GM19324 (cell line): Measurements from ENCODE around the gene GAGE2A.
"Not testable (repeated sequence)": the region's sequence is repeated elsewhere in the genome, so short reads cannot be mapped to it uniquely, and the experiment has no call there.

Experiments used
- ATAC-seq: cut with Tn5 transposase; IDR thresholded peaks from one replicate; pipeline ENCODE4 v1.9.1; 2021; ENCODE audit warnings: mild to moderate bottlenecking, moderate library complexity; ENCODE audit not compliant: unreplicated experiment, low FRiP score

GAGE2A gene, protein sequence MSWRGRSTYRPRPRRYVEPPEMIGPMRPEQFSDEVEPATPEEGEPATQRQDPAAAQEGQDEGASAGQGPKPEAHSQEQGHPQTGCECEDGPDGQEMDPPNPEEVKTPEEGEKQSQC

GRCh38 chrX:49589196-49589595 lies at the start of gene GAGE2A:
TSS of gene GAGE2A (plus strand) at chrX:49589496. CDS start at chrX:49590651, 1,155 bp downstream.
- not testable (repeated sequence) for ATAC-seq

GRCh38 chrX:49541433-49541832 lies 47.9 kb upstream of the GAGE2A start, which contains the start of gene GAGE12D:
TSS of gene GAGE12D (plus strand) at chrX:49541733. CDS start at chrX:49542888, 1,155 bp downstream.
- not testable (repeated sequence) for ATAC-seq

DNA sequence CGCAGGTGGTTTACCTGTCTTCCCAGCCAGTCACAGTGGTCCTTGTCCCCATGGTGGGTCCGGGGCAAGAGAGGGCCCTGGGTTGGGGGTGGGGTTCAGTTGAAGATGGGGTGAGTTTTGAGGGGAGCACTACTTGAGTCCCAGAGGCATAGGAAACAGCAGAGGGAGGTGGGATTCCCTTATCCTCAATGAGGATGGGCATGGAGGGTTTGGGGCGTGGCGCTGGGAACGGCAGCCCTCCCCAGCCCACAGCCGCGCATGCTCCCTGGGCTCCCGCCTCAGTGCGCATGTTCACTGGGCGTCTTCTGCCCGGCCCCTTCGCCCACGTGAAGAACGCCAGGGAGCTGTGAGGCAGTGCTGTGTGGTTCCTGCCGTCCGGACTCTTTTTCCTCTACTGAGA lies 38.3 kb upstream of the GAGE2A start, which contains the start of gene GAGE12E:
TSS of gene GAGE12E (plus strand) at position 301 of the 400 bp plus-strand sequence. CDS start 1,155 bp downstream, outside the sequence.
- not testable (repeated sequence) for ATAC-seq

- not testable (repeated sequence) for ATAC-seq
Measured at GRCh38 chrX:49560542-49560941, 28.8 kb upstream of the GAGE2A start, which contains the start of gene GAGE12F. TSS of gene GAGE12F (plus strand) at chrX:49560842. CDS start at chrX:49561997, 1,155 bp downstream.

DNA sequence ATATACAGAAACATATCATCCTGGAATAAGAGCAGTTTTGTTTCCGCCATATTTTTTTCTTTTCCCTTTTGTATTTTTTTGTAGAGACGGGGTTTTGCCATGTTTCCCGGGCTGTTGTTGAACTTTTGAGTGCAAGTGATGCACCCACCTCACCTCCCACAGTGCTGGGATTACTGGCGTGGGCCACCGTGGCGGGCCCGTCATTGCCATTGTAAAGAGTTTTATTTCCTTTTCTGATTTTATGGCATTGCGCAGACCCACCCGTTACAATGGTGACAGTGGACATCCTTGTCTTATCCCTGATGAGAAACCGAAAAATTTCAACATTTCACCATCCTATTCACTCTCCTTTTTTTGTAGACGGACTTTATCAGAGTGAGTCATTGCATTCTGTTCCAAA lies 20.6 kb upstream of the GAGE2A start:
- ATAC-seq = not testable (repeated sequence)

- not testable (repeated sequence) for ATAC-seq
Measured at GRCh38 chrX:49569152-49569551, 20.1 kb upstream of the GAGE2A start.

DNA sequence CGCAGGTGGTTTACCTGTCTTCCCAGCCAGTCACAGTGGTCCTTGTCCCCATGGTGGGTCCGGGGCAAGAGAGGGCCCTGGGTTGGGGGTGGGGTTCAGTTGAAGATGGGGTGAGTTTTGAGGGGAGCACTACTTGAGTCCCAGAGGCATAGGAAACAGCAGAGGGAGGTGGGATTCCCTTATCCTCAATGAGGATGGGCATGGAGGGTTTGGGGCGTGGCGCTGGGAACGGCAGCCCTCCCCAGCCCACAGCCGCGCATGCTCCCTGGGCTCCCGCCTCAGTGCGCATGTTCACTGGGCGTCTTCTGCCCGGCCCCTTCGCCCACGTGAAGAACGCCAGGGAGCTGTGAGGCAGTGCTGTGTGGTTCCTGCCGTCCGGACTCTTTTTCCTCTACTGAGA lies 19.2 kb upstream of the GAGE2A start, which contains the start of gene GAGE12G:
TSS of gene GAGE12G (plus strand) at position 301 of the 400 bp plus-strand sequence. CDS start 1,155 bp downstream, outside the sequence.
- ATAC-seq = not testable (repeated sequence)

- ATAC-seq = not testable (repeated sequence)
Measured at GRCh38 chrX:49579649-49580048, 9.6 kb upstream of the GAGE2A start, which contains the start of gene GAGE12H. TSS of gene GAGE12H (plus strand) at chrX:49579949. CDS start at chrX:49581104, 1,155 bp downstream.

DNA sequence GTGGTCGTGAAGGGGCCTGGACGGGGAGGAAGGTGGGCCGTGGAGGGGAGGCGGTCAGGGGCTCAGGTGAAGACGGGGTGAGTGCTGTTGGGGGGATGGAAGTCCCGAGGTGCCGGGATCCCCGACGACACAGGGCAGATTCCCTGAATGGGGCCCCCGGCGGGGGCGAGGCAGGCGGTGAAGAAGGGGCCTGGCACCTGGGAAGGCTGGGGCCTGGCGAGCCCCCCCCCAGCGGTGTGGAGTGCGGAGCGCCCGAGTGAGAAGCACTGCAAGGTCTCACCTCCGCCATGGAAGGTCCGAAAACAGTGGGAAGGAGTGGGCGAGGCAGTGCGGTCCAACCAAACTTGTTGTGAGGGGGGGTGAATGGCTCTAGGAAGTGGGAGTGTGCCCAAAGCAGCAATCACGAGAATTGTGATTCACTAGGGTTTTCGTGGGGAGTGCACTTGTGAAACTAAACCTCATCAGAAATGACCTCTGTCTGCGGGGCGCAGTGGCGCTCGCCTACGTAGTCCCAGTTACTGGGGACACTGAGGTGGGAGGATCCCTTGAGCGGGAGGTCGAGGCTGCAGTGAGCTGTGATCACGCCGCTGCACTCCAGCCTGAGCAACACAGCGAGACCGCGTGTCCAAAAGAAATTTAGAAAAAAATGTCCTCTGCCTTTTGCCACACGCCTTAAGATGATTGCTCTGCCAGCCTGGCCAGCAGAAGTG lies 628 bp downstream of the GAGE2A start:
- ATAC-seq = not testable (repeated sequence)

DNA sequence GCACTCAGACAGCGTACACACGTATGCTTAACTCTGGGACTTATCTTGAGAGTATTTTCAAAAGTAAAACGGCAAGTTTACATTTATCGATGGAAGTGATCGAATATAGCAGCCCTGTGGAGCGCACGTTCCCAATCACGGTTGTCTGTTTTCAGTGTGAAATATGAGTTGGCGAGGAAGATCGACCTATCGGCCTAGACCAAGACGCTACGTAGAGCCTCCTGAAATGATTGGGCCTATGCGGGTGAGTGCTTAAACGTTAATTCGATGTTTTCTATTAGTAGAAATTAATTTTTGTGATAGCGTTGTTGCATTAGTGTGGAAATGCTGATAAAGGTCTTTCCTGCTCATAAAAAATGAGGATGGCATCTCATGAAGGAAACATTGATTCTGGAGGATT lies 1.2 kb downstream of the GAGE2A start:
- ATAC-seq = not testable (repeated sequence)

DNA sequence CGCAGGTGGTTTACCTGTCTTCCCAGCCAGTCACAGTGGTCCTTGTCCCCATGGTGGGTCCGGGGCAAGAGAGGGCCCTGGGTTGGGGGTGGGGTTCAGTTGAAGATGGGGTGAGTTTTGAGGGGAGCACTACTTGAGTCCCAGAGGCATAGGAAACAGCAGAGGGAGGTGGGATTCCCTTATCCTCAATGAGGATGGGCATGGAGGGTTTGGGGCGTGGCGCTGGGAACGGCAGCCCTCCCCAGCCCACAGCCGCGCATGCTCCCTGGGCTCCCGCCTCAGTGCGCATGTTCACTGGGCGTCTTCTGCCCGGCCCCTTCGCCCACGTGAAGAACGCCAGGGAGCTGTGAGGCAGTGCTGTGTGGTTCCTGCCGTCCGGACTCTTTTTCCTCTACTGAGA lies 9.4 kb downstream of the GAGE2A start, which contains the start of gene GAGE1:
TSS of gene GAGE1 (plus strand) at position 301 of the 400 bp plus-strand sequence. CDS start 1,155 bp downstream, outside the sequence.
- ATAC-seq = not testable (repeated sequence)

- no peak for ATAC-seq
Measured at GRCh38 chrX:49610718-49611310, 21.5 kb downstream of the GAGE2A start.

DNA sequence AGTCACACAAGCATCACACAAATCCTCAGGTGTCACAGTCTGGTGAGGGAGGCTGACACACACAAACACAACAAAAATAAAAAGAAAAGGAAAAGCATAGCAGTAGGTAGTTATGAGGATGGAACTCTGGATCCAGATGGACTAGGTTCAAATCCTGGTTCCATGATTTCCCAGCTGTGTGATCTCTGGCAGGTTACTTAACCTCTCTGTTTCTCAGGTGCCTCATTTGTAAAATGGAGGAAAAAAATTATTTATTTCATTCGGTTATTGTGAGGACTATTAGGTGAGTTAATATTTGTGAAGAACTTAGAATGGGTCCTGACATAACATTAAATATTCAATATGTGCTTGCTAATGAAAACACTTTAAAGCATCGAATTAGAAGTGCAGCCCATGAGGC lies 29.3 kb downstream of the GAGE2A start:
- no peak for ATAC-seq

GRCh38 chrX:49627086-49627777 lies 37.9 kb downstream of the GAGE2A start:
- no peak for ATAC-seq

DNA sequence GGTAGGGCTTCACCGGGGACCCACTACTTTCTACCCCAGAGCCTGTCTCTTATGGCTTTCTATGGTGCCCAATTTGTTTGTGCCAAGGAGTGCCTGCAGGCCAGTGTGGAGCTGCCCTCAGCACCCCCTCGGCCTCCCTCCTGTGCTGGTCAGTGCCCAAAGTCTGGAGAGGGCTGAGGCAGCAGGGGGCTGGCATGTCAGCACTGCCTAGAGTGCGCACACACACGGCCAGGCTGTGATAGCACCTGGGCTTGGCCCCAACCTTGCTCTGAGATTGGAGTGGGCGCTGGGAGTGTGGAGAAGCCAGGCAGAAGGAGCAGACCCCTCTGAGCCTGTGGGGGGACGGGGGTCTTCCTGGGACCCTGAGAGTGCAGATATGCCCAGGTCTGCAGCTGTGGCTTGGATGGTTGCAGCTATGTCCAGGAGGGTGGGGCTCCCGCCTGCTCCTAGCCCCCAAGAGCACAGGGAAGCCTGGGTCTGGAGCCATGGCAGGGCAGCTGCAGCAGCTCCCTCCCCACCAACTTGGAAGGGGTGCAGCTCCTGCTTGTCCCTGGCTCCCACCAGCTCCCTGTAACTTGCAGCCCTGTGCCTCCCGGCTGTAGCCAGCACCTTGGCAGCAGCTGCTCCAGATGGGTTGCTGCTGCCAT lies 55.8 kb downstream of the GAGE2A start:
- no peak for ATAC-seq
